ENCODE results near the gene HDDC2. TPM values are rescaled to one million over a fixed set of nuclear protein-coding genes. Genes with fewer than 3 reads are reported as not detected.

The HDDC2 gene
- total RNA-seq, 1 experiment from 2014 or later, result 84.3 TPM

DNA sequence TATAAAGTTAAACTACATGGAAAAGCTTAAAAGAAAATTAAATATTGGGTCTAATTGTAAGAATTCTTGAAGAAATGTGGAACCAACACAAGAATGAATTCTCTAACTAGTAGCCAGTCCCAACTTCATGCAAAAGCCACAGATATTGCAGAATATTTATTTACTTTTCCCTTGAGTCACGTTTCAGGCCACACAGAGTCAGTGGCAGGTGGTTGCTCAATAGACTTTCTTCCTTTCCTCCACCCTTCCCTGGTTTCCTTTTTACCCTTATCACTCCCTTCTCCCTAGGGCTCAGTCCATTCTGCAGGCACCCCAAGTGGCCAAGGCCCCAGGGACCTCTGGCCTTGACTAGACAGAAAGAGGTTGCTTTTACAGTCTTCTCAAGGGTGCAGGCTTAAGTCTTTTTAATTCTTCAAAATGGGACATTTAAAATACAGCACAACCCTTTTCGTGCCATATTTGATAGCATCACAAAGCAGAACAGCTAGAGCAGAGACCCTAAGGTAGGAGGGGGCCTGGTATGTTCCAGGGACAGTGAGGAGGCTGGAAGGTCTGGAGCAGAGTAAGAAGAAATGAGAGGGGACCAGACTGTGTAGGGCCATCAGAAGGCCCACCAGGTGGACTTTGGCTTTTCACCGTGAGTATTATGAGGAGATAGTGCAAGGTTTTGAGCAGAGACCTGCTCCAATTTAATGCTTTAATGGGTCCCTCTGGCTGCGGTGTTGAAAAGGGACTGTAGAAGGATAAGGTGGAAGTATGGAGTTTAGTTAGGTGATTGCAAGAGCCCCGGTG, 65.0 kb downstream of the HDDC2 start:
- peak; percentile 55 for DNase-seq (ENCODE audit: low read depth)

DNA sequence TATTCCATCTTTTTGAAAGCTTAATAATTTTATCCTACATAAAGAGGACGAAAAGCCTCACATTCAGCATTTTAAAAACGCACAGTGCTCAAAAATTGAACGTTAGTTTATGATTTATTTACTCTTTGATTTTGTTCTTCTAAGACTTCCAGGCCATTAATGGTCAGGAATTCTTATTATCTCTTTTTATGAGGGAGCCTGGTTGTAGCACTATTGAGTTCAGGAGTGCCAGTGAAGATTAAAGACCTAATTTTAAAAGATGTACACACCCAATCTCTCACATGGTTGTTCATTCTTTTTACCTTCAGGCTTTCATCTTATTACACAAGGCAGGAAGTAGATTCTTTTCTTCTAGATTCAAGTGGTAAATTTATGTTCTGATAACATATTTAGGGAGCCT, 68.6 kb downstream of the HDDC2 start:
- no peak for DNase-seq (ENCODE audit: low read depth)

DNA sequence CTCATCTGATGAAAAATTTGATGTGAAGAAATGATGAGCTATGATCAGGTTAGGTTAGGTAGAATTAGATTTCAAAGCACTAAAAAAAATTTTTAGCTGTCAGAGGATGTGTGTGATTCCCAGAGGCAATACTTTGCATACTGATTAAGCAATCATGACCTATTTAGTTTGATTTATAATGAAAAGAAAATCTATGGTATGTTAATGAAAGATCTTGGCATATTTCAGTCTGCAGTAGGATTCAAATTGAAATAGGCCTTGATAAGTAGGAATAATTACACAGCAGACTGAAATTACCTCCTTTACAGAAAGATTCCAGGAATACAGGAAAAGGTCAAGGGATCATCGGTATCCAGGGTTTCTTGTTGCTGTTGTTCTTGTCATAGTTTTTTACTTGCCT, 69.3 kb downstream of the HDDC2 start:
- peak; percentile 32 for DNase-seq (ENCODE audit: low read depth)

DNA sequence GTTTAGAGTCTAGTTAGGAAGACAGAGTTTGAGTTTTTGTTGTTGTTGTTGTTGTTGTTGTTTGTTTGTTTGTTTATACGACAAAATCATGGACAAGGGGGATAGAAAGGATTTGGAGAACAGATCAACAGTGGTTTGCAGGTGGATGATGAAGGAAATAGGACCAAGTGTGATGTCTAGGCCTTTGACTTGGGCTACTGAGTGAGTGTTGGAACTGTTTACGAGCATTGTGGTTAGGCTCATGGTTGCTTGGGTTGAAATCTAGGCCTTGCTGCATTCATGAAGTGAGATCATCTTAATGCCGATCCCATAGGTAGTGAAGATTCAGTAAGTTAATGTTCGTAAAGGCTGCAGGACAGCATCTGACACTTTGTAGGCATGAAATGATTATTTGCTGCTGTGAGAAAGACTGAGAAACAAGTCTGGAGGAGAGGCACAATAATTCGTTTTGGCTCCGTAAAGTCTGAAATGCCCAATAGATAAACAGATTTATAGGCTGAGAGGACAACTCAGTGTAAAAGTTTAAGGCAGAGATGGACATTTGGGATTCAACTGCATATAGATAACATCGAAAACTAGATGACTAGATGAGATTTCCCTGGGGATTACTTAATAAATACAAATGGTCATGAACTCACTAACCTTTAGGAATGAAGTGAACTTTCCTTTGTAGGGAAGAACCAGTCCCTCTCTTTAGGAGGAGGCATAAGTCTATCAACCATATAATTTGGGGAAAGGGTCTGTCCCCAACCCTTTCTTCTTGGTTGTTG, 70.0 kb downstream of the HDDC2 start:
- peak; percentile 39 for DNase-seq (ENCODE audit: low read depth)

GRCh38 chr6:125231133-125231532, 70.6 kb downstream of the HDDC2 start:
- DNase-seq (ENCODE audit: low read depth), result no peak

GRCh38 chr6:125230674-125231073, 71.1 kb downstream of the HDDC2 start:
- no peak for DNase-seq (ENCODE audit: low read depth)

DNA sequence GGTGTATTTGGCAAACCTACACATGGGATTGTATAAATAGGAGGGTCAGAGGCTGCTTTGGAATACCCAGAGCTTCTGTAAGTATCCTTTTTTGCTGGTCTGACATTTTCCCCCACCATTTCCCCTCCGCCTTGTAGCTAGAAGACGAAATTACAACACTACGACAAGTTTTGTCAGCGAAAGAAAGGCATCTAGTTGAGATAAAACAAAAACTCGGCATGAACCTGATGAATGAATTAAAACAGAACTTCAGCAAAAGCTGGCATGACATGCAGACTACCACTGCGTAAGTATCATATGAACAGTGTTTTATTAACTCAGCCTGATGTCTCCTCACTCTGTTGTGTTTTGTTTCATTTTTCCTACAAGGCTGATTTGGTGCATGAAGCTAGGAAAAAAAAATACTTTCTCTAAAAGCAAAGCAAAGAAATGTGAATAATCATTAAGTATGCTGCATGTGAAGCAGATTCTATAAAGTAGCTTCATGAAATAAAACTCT, 72.7 kb downstream of the HDDC2 start:
- no peak for DNase-seq (ENCODE audit: low read depth)

GRCh38 chr6:125227244-125227643, 74.5 kb downstream of the HDDC2 start:
- DNase-seq (ENCODE audit: low read depth), result no peak

Other genes with a start within 250 kb of the HDDC2 start
- 74.4 and 92.1 TPM in 2 replicates for gene TPD52L1, start 148.2 kb downstream of the HDDC2 start, total RNA-seq (2014; rRNA removed; shearing (Covaris generic))

Data from M059J (cell line).